HG03432 (cell line): Measurements from ENCODE around the gene KCNK16.

Experiments used
- ATAC-seq: cut with Tn5 transposase; IDR thresholded peaks from one replicate; pipeline ENCODE4 v1.9.1; 2021; ENCODE audit warnings: mild to moderate bottlenecking, moderate library complexity; ENCODE audit not compliant: unreplicated experiment

The KCNK16 gene

DNA sequence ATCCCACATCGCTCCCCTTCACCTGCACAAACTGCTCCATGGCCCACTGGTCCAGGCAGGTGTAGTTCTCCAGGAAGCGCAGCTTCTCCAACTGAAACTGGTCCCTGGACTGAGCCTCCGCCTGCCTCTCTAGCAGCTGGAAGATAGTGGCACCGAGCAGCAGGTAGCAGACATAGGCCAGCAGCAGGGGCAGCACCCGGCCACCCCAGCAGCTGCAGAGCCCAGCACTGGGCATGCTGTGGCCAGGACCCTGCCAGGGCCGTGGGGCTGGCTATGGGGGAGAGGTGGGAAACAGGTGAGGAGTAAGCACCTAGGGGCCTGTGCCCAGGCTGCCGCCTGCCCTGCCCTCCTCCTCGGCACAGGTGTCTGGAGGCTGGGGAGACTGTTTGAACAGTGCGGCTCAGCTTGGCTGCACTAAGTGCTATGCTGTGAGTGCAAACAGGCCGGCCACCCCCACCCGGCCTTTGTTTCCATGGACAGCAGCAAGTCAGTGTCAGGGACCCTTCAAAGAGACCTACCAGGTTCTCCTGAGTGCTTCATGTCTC lies at the start of gene KCNK16:
KCNK16 (minus strand) TSS at position 397 of the 545 bp plus-strand sequence; CDS start at position 235, 162 bp downstream.
- no peak for ATAC-seq

DNA sequence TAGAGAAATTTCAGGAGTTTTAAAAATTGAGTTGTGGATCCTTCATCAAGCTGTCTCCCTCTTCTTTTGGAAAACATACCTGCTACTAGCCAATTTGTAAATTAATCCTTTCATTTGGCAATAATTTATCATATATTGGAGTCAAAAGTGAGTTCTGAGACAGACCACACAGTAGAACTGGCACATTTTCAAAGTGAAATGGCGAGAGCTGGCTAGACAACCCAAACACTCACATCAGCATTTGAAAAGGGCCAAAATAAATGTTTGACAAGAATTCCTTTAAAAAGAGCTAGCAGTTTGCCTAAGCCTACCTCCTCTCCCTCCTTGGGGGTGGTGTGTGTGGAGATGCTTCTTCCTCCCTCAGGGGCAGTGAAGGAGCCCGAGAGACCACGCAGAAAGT lies 47.9 kb upstream of the KCNK16 start:
- no peak for ATAC-seq

DNA sequence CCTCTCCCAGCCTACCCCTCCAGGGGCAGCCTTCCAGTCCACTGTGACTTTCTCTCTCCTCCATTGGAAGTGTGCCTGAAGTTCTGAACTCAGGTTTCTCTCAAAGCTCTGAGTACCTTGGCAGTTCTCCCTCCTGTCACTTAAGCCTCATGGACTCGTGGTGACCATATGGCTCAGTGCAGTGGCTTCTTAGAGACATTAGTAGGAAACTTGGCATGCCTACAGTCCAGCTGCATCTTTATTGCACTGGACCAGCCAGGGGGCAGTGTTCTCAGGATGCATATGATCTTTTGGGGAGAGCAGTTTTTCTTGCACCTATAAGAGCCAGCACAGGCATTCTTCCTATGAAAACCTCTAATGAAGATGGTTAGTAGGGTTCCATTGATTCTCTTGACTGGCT lies 47.5 kb upstream of the KCNK16 start:
- ATAC-seq: no peak

DNA sequence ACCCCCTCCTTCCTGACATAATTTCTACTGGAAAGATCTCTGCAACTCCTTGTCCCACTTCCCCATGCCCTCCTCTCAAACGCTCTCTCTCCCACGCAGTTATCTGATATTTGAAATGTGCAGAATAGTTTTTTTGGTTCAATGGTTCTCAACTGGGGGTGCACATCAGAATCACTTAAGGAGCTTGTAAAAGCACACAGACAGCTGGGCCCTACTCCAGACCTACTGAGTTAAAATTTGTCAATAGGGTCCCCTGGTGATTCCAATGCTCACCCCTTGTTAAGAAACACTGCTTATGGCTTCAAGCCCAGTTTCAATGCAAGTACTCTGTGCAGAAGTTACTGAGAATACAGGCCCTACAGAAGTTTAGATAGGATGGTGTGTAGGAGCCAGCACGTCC lies 45.2 kb upstream of the KCNK16 start:
- ATAC-seq: no peak

DNA sequence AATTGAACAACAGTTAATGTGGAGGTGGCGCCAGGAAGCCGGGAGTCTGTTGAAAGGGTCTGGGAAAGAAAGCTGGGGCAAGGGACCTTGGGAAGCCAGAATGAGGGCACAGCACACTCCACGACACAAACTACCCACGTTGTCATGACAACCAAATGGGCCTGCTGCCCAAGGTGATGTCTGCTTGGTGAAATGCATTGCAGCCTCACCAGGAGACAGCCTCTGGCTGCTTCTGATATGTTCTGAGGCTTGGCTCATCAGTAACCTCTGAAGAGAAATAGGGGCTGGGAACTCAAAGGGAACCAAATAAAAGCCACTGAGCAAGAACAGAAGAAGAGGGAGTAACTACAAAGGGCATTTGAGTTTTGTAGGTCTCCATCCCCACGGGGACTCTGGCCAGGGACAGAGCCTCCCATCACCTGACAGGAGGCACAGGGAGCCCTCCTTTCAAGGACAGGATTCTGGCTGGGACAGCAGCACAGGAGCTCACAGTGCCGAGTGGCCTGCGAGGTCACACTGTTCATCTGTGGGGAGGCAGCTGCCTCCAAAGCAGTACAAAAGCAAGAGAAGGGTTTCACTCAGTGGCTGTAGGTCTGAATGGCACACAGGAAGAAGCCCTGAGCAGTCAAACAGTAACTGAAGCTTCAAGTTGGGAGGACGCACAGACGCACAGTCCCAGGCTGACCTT lies 44.6 kb upstream of the KCNK16 start:
- no peak for ATAC-seq

DNA sequence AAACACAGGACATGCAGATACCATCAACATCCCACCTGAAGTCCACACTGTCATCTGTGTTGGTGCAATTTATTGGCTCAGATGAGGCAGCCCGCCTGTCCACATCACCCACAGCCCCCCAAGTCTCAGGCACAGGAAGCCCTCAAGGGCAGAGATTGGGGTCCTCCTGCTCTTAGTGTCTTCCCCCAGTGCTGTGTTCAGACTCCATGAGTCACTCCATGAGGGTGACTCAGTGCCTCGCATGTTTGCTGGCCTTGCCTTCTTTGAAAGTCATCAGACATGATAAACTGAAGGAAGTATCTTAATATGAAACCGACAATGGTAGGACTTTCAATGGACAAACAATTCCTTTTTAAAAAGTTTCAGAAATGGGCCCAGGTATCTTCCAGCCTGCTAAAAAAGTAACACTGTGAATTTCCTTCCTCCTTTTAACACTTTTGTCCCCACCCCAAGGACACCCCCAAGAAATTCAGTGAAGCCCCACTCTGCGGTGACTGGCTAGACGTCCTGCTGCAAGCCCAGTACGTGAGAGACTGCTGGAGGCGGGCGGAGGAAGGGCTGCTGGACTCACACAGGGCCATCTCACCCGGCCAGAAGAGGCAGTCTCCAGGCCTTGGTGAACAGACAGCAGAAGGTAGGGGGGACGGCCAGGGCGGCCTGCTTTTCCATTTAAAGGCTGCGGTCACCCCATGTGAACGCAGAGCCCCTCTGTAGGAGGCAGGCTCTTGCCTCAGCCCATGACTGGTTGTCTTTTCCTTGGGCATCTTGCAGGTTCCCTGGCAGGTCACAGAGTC lies 43.0 kb upstream of the KCNK16 start:
- ATAC-seq: no peak

DNA sequence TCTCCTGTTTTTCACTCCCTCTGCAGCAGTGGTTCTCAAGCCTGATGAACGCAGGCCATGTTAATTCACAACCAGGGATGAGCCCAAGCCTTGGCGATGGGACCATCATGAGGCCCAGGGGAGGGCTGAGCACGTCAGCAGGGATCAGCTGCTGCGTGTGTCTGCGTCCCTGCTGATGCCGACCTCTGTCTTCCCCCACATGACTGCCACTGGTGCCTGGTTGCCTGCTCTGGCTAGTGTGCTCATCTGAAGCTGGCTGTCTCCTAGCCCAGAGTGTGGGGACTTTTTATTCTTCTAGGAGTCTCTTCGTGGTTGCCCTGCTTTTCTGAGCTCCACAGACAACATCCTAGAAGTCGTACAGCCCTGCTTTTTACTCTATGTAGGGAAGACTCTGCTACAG lies 40.8 kb upstream of the KCNK16 start:
- ATAC-seq: no peak

DNA sequence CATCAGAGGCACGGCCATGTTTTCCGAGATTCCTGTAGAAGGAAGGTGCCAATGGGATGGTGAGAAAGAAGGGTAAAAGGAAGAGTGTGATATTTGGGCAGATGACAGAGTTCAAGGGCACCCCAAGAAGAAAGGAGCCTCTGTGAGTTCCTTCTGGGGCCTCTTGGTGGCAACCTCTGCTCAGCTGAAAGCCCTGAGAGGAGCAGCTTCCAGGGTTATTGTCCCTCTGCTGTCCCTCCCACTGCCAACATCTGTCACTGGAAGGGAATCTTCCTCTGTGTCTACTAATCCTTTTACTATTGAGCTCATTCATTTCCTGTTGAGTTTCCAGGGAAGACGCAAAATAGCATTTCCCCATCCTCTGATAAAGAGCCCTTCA lies 40.0 kb upstream of the KCNK16 start:
- peak; percentile 21 for ATAC-seq

DNA sequence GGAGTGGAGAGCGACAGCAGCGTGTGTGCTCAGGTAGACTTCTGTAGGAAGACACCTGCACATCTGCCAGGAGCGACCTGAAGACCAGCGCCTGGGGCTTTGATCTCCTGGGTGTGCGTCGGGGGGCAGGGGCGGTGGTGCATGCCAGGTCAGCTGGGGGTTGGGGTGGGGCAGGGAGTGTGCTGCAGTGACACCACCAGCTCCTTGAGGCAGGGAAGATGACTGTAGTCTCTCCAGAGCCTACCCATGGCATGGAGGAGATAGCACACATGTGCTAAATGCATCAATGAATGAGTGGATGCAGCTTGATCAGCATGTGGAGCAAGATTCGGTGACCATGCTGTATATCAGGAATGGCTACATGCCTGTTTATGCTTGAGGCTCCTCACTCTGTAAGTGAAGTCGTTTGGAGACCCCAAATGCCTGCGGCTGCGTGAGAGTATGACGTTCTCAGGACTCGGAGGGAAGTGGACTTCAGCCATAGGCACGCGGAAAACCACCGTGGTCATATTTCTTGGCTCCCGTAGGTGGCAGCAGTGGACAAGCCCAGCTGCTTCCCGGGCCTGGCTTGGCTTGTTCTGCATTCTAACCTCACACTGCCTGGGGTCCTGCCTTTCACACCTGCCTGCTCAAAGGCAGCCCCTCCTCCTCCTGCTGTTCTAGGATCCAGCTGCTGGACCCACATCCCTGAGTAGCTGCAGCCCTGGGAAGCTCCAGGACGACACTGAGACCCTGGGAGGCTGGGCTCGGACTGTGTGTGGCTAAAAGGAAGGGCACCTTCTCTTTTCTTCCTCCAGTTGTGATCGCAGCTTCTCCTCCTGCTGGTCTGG lies 39.4 kb upstream of the KCNK16 start:
- peak; percentile 77 for ATAC-seq

DNA sequence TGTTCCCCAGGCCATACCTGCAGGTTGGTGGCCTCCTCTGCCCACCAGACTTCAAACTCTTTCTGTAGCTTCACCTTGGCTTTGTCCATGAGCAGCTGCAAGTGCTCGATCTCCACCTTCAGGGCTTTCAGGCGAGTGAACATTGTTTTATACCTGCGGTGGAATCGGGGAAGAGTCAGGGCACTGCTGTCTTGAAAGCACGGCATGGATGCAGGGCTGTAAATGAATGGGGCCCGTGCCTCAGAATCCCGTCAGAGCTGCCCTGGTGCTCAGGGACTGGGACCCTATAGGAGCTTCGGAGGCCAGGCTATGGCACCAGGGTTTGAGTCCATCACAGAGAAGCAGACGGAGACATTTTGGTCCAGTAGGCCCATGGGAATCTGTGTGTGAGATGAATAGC lies 37.9 kb upstream of the KCNK16 start:
- ATAC-seq: no peak

DNA sequence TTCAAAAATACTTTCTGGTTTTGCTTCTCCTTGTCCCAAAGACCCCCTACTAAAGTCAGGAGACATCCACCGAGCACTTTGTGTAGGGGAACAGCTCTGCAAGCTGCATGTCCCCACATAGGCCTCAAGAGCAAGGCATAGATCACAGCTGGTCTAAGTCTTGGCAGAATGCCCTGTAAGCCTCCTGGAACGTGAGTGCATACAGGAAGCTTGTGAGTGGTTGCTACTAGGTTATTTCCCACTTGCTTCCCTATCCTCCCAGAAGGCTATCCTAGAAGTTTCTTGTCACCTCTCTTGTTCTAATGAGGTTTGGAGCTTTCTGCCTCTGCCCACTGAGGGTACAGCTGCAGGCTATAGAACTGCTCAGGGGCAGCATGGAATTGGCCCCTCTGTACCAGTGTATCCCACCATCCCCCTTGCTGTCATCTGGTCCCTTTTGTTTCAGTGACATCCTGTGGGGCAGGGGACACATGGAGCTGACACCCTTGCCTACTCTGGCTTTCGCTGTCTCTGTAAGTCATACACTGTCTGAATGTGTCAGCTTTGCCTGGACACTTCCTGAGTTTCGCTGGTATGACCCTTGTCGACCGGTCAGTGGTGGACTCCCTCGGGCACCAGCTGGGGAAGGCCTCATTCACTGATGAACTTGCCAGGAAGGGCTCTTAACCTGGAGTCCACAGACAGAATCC lies 35.6 kb upstream of the KCNK16 start:
- no peak for ATAC-seq

DNA sequence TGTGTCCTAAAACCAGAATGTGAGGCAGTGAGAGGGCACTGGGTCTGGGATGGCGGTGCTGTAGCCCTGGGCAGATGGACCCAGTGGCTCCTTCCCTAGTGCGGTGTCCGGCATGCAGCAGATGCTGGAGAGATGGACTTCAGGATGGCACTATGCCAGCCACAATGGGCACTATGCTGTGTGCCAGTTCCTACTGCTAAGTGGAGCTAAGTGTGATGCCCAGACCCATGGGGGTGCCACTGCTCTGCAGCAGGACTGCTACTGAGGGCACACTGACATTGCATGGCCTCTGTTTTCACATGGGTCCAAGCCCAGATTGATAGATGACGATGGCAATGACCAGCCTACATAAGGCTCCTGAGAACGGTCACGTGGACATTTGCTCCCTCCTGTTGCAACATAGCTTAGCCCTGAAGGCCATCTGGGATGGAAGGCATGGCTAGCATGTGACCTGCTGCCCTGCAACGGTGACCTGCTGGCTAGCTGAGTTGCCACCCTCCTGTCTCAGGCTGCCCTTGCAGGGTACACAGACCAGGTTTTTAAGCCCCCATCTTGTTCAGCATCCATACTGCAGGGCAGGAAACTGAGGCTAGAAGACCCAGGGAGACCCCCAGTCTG lies 31.3 kb upstream of the KCNK16 start:
- ATAC-seq: no peak

DNA sequence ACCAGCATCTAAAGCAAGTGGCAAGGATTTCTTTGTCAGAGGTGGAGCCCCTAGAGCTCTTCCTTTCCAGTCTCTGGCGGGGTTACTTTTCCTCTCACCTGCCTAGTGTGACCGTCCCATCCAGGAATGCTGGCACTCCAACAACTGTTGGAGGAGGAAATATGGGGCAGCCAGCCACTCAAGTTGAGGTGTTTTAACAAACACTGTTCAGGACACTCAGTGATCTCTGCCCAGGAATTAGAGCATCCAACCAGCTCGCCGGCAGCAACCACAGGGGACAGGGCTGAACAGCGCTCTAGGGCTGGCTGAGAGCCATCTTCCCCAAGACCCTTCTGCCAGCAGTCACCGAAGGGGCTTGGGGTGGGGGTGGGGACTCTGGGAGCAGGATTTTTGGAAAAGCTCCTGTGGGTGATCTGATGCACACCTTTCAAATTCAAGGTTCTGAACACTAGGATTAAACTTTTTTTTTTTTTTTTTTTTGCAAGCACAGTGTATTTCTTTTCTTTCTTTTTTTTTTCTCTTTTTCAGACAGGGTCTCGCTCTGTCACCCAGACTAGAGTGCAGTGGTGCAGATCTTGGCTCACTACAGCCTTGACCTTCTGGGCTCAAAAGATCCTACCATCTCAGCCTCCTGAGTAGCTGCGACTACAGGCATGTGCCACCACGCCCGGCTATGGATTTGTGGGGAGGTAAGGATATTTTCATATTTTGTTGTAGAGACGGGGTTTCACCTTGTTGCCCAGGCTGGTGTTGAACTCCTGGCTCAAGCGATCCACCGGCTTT lies 28.4 kb upstream of the KCNK16 start:
- ATAC-seq: no peak

DNA sequence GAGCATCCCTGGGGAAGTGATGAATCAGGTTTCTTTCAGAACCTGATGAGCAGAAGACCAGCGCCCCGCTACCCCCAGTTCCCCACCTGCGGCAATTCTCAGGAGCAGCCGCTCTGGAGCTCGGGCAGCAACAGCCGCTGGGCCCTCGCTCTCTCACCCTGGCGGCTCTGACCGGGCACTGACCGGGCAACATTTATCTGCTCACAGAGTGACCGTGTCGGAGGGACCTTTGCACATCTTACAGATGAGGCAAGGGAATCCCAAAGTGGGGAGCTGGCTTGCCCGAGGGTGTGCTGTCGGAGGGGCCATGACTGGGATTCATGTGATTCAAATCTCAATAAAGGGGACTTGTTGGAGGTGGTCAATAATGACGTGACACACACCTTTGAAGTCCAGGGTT lies 26.2 kb upstream of the KCNK16 start:
- ATAC-seq: no peak

DNA sequence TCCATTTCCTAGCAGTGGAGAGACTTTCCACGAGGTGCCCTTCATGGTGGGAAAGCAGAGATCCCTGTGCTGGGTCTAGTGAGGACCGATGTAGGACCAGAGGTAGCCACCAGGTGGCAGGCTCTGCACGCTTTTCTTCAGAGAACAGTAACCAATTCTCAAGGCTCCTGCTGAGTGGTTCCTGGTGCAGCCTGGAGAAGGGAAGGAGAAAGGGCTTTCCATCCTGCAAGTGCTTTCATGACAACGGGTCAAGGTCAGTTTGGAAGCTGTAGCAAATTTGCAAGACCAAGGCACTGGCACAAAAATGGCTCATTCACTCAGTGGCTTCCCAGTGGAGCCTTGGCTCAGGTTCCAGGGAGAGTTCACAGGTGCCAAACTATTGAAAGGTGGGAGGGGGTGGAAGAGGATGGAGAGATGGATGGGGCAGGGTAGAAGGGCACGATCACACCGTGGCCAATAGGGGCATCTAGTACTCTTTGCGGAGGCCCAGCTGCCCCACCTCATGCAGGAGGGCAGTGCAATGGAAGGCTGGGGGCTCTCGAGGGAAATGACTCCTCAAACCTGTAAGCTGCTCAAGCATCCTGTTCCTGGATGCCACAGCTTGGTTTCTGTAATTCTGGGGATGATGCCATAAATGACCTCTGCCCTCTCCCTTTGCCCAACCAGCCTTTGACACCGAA lies 25.5 kb upstream of the KCNK16 start:
- ATAC-seq: peak; percentile 57

DNA sequence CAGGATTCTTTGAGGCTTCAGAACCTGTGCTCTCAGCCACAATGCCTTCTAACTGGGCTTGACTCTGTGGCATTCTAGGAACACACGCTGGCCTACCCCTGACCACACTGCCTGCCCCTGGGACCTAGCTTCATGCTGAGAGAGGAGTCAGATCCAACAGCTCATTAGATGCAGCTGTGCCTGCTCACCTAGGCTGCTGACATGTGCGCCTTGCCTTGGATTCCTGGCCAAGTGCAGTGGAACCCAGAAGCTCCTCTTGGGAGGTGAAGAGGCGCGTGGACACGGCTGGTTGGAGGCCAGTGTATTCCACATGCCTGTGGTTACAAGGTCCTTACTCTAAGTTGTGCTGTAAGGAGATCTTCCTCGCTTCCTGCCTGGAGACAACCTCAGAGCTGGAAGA lies 24.7 kb upstream of the KCNK16 start:
- ATAC-seq: no peak

DNA sequence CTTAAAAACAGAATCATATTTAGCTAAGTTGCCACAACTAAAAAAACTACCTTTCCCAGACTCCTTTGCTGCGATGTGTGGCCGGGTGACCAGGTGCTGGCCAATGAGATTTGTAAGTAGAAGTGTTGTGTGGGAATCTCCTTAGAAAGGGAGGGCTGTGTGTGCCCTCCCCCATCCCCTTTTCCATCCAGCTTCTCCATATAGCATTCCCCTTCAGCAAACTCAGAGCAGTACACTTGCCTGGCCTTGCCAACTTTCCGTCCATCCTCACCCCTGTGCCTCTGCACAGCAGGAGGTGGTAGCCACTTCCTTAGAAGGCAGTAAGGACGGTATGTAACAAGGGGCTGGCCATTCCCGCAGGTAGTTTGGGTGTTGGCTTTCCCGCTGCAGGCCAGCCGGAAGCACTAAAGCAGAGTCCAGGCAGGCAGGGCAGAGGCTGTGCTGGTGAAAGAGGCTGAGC lies 22.3 kb upstream of the KCNK16 start:
- ATAC-seq: no peak

DNA sequence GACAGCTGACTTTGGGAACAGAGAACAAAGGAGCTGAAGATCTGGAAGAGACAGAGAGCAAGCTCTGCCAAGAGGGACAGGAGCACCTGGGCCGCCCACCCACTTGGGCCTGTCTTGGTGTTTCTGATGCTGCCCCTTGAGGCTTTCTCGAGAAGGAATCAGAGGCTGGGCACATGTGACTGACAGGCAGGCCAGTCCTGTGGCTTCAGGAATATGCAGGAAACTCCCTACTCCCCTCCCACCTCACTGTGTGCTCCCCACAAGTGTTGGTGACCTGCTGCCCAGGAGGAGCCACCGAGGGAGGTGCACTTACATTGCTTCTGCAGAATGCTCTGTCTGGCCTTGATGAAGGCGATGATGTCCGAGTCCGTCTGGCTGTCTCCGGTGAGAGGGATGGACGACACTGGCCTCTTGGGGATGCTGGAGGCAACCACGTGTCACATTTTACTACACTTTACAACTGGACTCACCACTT lies 20.9 kb upstream of the KCNK16 start:
- ATAC-seq: no peak
